T-helper 1 cell treated with Interleukin-12 subunit alpha and Interleukin-12 subunit beta and Interleukin-4 antibody, amounts not matched to agents 30 μg/mL and 1 μg/mL, for 36 hours (primary cell): Measurements from ENCODE around the gene SMIM17.
"Not testable (repeated sequence)": the region's sequence is repeated elsewhere in the genome, so short reads cannot be mapped to it uniquely, and the experiment has no call there.

Experiments used
- H3K27ac Mint-ChIP-seq: one replicate; pipeline ENCODE4 v1.8.0; 2021; ENCODE audit warnings: mild to moderate bottlenecking, mixed read lengths
- H3K27me3 Mint-ChIP-seq: one replicate; pipeline ENCODE4 v1.8.0; 2021; ENCODE audit warnings: low read depth, mixed read lengths
- H3K36me3 Mint-ChIP-seq: one replicate; pipeline ENCODE4 v1.8.0; 2021; ENCODE audit warnings: low read depth, mixed read lengths
- H3K4me1 Mint-ChIP-seq: one replicate; pipeline ENCODE4 v1.8.0; 2021; ENCODE audit warnings: low read depth, mixed read lengths
- H3K4me3 Mint-ChIP-seq: one replicate; pipeline ENCODE4 v1.8.0; 2021; ENCODE audit warnings: mild to moderate bottlenecking, moderate library complexity, mixed read lengths
- H3K9me3 Mint-ChIP-seq: one replicate; pipeline ENCODE4 v1.8.0; 2021; ENCODE audit warnings: mixed read lengths

Gene SMIM17

DNA sequence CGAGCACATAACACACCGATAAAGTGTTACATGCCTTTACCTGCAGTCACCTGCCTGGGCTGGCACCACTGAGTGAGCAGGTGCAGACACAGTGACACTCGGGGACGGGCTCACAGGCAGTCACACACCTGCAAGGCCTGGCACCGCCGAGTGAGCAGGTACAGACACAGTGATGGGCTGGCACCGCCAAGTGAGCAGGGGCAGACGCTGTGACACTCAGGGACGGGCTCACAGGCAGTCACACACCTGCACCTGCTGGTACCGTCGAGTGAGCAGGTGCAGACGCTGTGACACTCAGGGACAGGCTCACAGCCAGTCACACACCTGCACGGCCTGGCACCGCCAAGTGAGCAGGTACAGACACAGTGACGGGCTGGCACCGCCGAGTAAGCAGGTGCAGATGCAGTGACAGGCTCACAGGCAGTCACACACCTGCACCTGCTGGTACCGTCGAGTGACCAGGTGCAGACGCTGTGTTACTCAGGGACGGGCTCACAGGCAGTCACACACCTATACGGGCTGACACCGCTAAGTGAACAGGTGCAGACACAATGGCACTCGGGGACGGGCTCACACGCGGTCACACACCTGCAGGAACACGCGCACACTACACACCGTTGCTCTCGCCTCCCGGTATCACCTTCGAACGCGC, 28.1 kb downstream of the SMIM17 start:
- no peak overlapping the region for H3K4me3 Mint-ChIP-seq
- H3K36me3 Mint-ChIP-seq: no peaks in the 10 kb centered on the region
- H3K9me3 Mint-ChIP-seq: peaks cover 39% of the 10 kb centered on the region
- no peaks in the 10 kb centered on the region for H3K27me3 Mint-ChIP-seq
- H3K27ac Mint-ChIP-seq: no peak overlapping the region
- H3K4me1 Mint-ChIP-seq: no peaks in the 10 kb centered on the region

DNA sequence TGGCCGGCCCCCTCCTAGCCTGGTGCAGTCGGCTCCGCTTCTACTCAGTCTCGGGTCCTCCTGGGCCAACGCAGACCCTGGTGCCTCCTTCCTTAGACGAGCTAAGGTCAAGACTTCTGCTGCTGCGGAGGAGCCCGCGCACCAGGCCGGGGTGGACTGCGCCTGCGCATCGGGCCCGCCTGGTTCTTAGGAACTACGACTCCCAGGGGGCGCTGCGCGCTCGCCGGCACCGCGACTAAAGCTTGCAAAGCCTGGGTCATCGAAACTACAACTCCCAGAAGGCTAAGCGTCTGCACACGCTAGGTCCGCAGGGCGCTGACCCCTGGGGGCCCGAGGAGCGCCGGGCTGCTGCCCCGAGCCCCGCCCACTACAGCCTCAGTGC, 28.6 kb downstream of the SMIM17 start, which contains the start of gene ZNF835:
Gene ZNF835 (minus strand): TSS at position 145 of the 382 bp plus-strand sequence. CDS start 6,559 bp downstream, outside the sequence.
- H3K27ac Mint-ChIP-seq: no peak within 1 kb of the TSS
- H3K4me1 Mint-ChIP-seq: no peaks in the 10 kb centered on the region
- H3K36me3 Mint-ChIP-seq: no peaks in the 10 kb centered on the region
- no peak within 1 kb of the TSS for H3K4me3 Mint-ChIP-seq
- H3K27me3 Mint-ChIP-seq: no peaks in the 10 kb centered on the region
- peaks cover 44% of the 10 kb centered on the region for H3K9me3 Mint-ChIP-seq

DNA sequence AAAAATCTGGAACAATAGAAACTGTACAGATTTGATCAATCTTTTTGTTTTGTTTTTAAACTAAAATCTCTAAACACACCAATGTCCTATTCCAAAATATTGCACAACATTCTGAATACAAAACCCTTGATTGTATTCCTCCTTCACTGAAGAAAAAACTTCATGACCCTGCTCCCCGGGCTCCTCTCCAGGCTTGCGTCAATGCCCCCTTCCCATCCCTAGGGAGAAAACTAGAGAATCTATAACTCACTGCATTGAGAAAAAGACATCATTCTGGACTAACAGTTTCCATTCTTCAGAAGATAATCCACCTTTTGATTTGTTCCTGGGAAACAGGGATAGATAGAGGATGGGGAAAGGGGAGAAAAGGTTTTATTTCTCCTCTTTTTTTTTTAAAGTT, 29.7 kb downstream of the SMIM17 start:
- not testable (repeated sequence) for H3K4me3 Mint-ChIP-seq

DNA sequence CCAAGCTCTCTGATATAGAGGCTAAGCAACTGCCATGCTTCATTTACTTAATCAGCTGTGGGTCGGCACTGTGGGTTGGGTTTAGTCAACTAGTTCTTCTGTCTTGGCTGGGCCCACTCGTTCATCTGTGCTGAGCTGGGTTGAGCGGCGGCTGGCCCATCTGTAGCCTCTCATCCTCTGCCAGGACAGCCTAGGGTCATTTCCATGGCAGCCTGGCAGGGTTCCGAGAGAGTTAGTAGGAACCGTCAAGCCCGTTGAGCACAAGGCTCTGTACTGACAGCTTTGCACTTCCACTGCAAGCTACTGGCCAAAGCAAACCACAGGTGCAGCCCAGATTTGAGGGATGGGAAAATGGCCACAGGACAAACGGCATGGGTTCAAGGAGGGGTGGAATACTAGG, 35.2 kb downstream of the SMIM17 start:
- Mint-ChIP-seq H3K36me3 (no peaks in the 10 kb centered on the region), H3K27ac (no peak overlapping the region), H3K9me3 (peaks cover 40% of the 10 kb centered on the region), H3K4me1 (no peaks in the 10 kb centered on the region), H3K27me3 (no peaks in the 10 kb centered on the region), H3K4me3 (no peak overlapping the region)

More for the DNA sequence above, 29.7 kb downstream of the SMIM17 start:
- peaks cover 50% of the 10 kb centered on the region for H3K9me3 Mint-ChIP-seq
- not testable (repeated sequence) for H3K27me3 Mint-ChIP-seq, H3K4me1 Mint-ChIP-seq, H3K36me3 Mint-ChIP-seq, H3K27ac Mint-ChIP-seq

DNA sequence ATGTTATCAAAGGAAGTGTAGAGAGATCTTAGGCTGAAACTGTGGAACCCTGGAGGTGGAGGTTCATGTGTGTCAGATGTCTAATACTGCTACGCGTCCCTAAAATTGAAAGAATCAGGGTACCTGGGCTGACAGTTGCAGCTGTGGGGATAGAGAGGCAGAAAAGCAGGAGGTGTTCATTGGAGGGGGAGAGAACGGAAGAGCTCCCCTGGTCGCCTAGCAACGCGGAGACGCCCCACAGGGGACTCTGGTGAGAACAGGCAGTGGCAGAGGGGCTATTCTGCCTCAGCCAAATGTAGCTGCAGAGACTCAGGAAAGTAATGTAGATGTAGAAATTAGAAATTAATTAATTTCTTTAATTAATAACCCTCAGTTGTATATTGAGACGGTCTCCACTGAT, 38.7 kb downstream of the SMIM17 start:
- H3K4me1 Mint-ChIP-seq: no peaks in the 10 kb centered on the region
- H3K9me3 Mint-ChIP-seq: peaks cover 43% of the 10 kb centered on the region
- no peak overlapping the region for H3K4me3 Mint-ChIP-seq
- no peaks in the 10 kb centered on the region for H3K36me3 Mint-ChIP-seq
- H3K27me3 Mint-ChIP-seq: no peaks in the 10 kb centered on the region
- H3K27ac Mint-ChIP-seq: no peak overlapping the region

DNA sequence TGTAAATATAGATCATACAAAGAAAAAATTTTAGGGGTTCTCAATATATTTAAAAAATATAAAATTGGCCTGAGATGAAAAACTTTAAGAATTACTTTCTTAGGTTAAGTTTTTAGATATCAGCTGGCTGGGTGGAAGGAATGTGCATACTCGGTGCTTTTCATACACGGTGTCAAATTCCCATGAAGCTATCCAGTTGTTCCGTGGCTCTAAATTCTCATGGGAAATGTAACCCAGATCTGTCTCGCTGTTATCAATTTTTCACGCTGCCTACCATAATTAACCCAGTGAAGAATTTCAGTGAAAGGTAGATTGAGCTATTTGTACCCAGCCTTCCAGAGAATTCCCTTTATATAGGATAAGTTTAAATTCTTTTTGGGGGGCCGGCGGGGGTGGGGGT, 40.2 kb downstream of the SMIM17 start:
- Mint-ChIP-seq H3K27ac (no peak overlapping the region), H3K27me3 (no peaks in the 10 kb centered on the region), H3K4me3 (no peak overlapping the region), H3K4me1 (no peaks in the 10 kb centered on the region), H3K36me3 (no peaks in the 10 kb centered on the region), H3K9me3 (peaks cover 45% of the 10 kb centered on the region)

DNA sequence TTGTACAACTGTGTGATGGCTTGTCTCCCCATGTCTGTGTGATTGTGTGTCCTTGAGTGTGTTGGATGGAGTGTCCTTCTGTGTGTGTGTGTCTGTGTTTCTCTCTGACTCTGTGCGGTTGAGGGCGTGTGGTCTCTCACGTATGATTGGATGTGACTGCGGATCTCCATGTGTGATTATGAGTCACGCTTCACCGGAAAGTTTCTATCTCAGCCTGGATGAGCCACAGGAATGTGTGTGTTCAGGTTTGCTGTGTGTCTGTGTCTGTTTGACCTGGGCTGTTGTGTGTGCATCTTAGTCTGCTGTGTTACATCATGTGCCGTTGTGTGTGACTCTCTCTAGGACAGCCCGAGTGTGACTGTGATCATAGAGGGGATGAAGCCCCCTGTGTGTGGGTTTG, 44.1 kb downstream of the SMIM17 start:
- Mint-ChIP-seq H3K27ac (no peak overlapping the region), H3K4me3 (no peak overlapping the region), H3K4me1 (no peaks in the 10 kb centered on the region), H3K27me3 (no peaks in the 10 kb centered on the region), H3K36me3 (peaks cover 1% of the 10 kb centered on the region), H3K9me3 (peaks cover 41% of the 10 kb centered on the region)

DNA sequence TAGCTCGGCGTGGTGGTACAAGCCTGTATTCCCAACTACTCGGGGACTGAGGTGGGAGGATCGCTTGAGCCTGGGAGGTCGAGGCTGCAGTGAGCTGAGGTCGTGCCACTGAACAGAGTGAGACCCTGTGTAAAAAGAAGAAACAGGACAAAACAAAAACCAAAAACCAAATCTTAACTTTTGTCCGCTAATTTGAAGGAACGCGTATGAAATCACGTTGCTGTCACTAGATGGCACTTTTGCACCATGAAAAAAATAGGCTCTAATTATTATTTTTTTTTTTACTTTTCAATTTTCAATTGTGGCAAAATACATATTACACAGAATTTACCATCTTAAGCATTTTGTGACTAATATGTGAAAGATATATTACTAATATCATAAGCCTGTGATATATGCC, 46.2 kb downstream of the SMIM17 start:
- H3K27ac Mint-ChIP-seq: no peak overlapping the region
- H3K36me3 Mint-ChIP-seq: peaks cover 1% of the 10 kb centered on the region
- H3K4me3 Mint-ChIP-seq: no peak overlapping the region
- no peaks in the 10 kb centered on the region for H3K27me3 Mint-ChIP-seq
- no peaks in the 10 kb centered on the region for H3K4me1 Mint-ChIP-seq
- H3K9me3 Mint-ChIP-seq: peaks cover 59% of the 10 kb centered on the region

DNA sequence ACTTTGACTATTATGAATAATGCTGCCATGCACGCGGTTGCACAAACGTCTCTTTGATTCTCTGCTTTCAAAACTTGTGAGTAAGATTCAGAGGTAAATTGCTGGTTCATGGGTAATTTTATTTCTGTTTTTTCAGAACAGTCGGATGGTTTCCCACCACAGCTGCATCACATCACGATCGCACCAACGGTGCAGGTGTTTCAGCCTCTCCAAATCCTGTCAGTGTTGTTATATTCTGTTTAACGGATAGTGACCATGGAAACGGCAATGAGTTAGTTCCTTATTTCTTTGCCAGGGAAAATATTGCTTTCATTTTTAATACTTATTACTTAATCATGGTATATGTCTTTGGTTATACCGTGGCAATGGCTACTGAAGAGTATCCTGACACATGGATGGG, 47.7 kb downstream of the SMIM17 start:
- H3K36me3 Mint-ChIP-seq: peaks cover 1% of the 10 kb centered on the region
- H3K4me3 Mint-ChIP-seq: no peak overlapping the region
- H3K4me1 Mint-ChIP-seq: no peaks in the 10 kb centered on the region
- H3K9me3 Mint-ChIP-seq: peaks cover 54% of the 10 kb centered on the region
- no peaks in the 10 kb centered on the region for H3K27me3 Mint-ChIP-seq
- H3K27ac Mint-ChIP-seq: no peak overlapping the region

DNA sequence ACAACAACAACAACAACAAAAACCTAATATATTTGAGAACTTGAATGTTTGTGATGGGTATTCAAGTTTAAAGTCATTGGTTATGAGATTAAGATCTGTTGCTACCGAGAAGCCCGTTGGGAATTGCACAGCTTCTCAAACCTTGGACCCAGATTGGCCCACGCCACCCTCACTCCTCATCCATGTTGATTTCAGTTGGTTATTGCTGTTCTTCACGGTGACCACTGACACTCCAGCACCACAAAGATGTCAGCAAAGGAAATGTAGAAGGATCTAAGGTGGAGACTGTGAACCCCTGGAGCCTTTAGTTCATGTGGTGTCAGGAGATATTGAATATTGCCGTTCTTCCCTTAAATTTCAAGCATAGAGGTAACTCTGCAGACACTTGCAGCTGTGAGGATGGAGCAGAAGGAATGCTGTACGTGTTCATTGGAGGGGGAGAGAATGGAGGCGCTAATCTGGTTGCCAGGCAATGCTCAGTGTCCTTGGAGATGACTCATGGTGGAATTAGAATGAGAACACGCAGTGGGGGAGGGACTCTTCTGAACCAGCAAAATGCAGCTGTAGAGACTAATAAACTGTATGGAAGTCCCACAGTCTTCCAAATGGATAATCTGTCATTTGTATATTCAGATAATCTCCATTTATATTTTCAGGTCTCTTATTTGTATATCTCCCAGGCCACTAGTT, 49.4 kb downstream of the SMIM17 start:
- Mint-ChIP-seq H3K4me1 (no peaks in the 10 kb centered on the region), H3K9me3 (peaks cover 44% of the 10 kb centered on the region), H3K36me3 (peaks cover 1% of the 10 kb centered on the region), H3K27me3 (no peaks in the 10 kb centered on the region), H3K27ac (no peak overlapping the region), H3K4me3 (no peak overlapping the region)

DNA sequence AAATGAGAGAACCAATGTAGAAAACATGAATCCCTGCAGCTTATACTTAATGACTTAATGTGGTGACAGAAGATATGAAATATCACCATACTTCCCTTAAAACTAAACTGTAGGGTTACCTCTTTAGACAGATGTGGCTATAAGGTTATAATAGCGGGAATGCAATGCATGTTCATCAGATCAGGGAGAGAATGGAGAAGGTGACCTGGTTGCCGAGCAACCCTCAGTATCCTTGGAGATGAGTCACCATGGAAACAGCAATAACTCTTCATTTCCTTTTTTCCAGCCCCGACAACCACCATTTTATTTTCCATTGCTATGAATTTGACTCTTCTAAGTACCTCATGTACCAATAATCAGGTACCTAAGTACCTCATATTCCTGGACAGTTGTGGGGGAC, 56.6 kb downstream of the SMIM17 start:
- H3K27me3 Mint-ChIP-seq: no peaks in the 10 kb centered on the region
- peaks cover 47% of the 10 kb centered on the region for H3K9me3 Mint-ChIP-seq
- no peaks in the 10 kb centered on the region for H3K4me1 Mint-ChIP-seq
- no peaks in the 10 kb centered on the region for H3K36me3 Mint-ChIP-seq
- H3K4me3 Mint-ChIP-seq: no peak overlapping the region
- H3K27ac Mint-ChIP-seq: no peak overlapping the region

DNA sequence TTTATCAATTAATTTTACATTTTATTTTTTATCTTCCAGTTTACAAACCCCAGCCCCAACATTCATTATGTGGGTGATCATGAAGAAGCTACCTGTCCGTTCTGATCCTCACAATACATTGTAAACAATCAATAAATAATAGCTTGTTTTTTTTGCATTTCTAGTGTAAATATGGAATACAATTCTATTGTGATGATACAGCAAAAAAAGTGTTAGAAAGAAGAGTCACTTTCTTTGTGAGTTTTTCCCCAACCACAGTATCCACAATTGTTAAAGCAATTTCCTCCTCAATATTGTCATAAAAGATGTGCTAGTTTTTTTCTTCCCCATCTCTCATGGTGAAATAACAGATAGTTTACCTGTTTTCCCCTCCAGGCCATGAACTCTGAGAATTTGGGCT, 58.9 kb downstream of the SMIM17 start:
- Mint-ChIP-seq H3K36me3 (no peaks in the 10 kb centered on the region), H3K27me3 (no peaks in the 10 kb centered on the region), H3K4me1 (no peaks in the 10 kb centered on the region), H3K27ac (no peak overlapping the region), H3K4me3 (no peak overlapping the region), H3K9me3 (peaks cover 59% of the 10 kb centered on the region)

DNA sequence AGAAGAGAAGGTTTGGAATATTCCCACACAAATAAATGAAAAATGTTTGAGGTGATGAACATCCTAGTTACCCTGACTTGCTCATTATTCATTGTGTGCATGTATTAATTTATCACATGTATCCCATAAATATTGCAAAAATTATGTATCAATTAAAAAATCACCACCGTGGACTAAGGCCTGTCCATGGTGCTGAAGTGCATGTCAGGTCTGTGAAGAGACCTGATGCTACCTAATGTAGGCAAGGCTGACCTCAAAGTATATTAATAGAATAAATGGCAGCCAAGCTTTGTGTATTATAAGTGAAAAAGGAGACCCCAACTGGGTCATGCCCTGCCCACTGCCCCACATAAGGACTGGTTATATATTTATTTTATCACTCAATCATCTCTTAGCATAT, 63.0 kb downstream of the SMIM17 start:
- H3K4me3 Mint-ChIP-seq: no peak overlapping the region
- no peaks in the 10 kb centered on the region for H3K27me3 Mint-ChIP-seq
- no peak overlapping the region for H3K27ac Mint-ChIP-seq
- H3K9me3 Mint-ChIP-seq: peaks cover 65% of the 10 kb centered on the region
- no peaks in the 10 kb centered on the region for H3K36me3 Mint-ChIP-seq
- H3K4me1 Mint-ChIP-seq: no peaks in the 10 kb centered on the region
